Activated CD4-positive, alpha-beta T cell treated with anti-CD3 and anti-CD28 coated beads, Interleukin-2, Interleukin-6, amounts not matched to agents 100 ng/mL and 50 ng/mL, durations not matched to agents 16 hours and 8 hours (primary cell): ENCODE data around the gene INVS.
"Not testable (repeated sequence)": the region's sequence is repeated elsewhere in the genome, so short reads cannot be mapped to it uniquely, and the experiment has no call there.

Source experiments
- DNase-seq: peaks from one replicate; pipeline ENCODE4 v3.0.0-alpha.2; 2020

INVS gene

DNA sequence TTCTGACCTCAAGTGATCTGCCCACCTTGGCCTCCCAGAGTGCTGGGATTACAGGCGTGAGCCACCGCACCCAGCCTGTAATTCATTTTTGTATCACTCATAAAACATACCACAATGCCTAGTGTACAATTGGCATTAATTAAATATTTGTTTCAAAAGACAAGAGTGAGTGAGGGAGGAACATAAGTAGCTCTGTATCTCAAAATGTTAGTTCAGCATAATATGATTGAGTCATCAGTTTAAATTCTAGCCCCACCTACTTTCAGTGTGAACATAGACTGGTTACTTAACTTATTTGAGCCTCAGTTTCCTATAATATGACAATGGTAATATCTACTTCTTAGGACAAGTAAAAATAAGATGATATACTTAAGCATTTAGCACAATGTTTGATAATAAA, 26.9 kb downstream of the INVS start:
- no peak for DNase-seq

DNA sequence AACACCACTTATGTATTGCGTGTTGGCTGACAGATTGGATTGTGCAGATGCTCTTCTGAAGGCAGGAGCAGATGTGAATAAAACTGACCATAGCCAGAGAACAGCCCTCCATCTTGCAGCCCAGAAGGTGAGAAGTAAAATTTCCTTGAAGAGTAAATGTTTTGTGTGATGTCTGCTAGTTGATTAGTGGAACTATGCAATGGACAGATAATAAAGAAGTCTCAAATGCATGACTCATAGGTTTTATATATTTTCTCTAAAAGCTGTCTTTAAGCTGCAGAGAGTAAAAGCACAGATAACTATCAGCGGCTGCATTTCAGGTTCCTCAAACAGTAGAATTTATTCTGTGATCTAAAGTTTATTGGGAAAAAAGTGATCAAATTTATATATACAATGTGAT, 27.4 kb downstream of the INVS start:
- DNase-seq: no peak

DNA sequence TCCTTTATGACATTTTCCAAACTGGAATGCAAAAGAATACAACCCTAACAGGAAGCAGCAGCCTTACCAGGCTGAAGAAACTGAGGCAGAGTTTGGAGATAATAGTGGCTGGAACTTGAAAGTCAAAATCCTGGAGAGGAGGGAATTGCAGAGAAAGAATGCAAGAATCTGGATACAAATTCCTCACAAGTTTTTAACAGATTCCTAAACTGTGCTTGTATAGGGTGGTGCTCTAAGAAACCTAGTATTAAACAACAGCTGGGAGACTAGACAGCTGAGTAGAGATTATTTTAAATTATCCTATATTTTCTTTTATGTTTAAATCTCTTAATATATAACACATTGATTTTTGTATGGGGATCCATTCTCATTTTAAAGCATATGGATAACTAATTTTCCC, 30.7 kb downstream of the INVS start:
- no peak for DNase-seq

DNA sequence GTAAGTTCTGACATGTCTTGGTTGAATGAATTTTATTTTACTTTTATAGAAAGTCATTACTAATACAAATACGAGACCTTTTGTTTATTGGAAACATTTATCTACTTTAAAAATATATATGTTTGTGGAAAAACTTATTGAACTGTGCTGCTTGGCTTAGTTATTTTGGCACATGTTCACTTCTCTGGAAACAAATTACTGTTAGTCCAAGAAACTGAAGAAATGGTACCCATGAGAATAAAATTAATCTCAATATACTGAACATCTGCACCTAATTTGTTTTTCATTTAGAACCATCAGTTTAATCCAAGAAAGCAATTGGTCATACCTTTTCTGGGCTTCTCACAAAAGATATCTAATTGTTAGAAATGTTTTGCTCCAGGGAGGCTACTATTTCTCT, 32.2 kb downstream of the INVS start:
- DNase-seq: no peak

DNA sequence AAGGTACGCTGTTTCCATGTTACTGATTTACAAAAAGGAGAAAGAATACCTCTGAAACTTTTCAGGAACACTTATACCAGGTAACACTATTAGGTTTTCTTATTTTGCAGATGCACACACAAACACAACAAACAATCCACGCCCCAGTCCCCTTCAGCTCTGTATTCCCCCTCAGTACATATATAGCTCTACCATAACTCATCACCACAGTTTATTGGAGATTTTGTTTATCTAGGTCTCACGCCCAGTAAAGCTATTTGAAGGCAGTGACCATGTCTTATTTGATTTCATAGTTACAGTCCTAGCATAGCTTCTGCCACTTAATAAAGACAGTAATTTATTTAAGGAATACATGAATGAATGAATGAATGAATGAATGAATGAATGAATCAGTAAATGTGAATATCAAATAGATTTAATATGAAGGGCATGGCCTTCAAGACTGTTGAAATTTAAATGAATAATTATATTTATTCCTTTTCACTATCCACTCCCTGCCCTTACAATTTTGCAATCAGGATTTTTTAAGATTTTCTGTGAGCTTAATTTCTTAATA, 32.9 kb downstream of the INVS start:
- DNase-seq: no peak

DNA sequence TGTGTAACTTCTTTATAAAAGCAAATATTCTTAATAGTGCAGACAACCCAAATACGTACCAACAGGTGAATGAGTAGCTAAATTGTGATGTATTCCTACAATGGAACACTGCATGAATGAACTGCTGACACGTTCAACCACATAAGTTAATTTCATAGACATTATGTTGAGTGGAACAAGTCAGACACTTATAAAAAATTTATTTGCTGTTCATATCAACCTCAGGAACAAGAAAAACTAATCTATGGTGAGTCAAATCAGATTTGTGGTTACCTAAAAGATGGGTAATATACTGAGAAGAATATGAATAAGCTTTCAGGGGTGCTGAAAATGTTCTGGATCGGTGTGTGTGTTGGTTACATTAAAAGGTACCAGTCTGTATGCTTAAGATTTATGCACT, 35.7 kb downstream of the INVS start:
- peak; percentile 14 for DNase-seq

DNA sequence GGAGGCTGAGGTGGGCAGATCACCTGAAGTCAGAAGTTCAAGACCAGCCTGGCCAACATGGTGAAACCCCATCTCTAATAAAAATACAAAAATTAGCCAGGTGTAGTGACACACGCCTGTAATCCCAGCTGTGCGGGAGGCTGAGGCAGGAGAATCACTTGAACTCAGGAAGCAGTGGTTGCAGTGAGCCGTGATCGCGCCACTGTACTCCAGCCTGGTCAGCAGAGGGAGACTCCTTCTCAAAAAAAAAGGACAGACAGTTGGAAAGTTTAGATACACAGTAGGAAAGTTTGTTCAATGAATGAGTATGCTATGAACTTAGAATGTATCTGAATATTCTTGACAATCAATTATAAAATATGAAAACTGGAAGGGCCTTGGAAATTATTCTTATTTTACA, 37.8 kb downstream of the INVS start:
- DNase-seq: not testable (repeated sequence)

DNA sequence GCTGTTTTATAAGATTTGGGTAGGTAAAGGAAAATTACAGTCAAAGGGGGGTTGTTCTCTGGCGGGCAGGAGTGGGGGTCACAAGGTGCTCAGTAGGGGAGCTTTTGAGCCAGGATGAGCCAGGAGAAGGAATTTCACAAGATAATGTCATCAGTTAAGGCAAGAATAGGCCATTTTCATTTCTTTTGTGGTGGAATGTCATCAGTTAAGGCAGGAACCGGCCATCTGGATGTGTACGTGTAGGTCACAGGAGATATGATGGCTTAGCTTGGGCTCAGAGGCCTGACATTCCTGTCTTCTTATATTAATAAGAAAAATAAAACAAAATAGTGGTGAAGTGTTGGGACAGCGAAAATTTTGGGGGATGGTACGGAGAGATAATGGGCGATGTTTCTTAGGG, 41.3 kb downstream of the INVS start:
- not testable (repeated sequence) for DNase-seq

DNA sequence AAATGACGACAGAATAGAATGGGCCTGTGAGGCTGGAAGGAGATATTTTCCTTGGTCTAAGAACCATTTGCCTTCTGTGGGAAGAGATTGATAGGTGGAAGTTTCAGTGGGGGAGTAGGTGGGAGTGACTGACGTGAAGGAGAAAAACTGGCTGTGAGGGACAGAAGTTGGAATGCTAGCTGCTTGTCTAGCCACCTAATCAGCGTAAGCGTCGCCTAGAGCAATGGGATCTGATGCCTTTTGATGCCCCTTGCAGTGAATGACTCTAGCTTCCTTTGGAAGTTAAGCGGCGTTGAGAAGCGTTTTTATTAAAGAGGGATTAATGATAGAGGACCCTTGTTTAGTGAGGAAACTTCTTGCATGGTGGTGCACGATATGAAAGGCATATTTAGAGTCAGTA, 42.8 kb downstream of the INVS start:
- DNase-seq: not testable (repeated sequence)

DNA sequence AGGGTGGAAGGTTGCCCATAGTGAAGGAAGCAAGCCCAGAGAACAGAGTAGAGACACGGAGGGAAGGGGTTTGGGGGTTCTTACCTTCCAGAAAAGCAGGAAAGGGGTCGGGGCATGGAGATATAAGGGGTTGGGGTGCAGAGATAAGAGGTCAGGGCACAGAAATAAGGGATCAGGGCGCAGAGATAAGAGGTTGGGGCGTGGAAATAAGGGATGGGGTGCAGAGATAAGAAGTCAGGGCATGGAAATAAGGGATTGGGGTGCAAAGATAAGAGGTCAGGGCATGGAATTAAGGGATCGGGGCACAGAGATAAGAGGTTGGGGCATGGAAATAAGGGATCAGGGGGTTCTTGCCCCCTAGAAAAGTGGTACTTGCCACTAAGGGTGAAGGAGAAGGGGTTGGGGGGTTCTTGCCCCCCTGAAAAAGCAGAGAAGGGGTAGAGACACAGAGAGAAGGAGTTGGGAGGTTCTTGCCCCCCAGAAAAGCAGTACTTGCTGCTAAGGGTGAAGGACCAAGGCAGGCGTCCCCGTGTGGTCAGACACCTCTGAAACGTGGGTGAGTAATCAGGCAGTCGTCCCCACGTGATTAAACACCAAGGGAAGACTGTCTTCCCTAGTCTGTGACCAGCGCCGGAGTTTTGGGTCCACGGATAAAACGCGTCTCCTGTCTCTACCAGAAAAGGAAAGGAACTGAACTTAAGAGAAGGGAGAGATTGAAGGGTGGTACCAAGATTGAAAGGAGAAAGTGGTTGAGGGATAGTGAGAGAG, 46.3 kb downstream of the INVS start:
- DNase-seq: not testable (repeated sequence)

DNA sequence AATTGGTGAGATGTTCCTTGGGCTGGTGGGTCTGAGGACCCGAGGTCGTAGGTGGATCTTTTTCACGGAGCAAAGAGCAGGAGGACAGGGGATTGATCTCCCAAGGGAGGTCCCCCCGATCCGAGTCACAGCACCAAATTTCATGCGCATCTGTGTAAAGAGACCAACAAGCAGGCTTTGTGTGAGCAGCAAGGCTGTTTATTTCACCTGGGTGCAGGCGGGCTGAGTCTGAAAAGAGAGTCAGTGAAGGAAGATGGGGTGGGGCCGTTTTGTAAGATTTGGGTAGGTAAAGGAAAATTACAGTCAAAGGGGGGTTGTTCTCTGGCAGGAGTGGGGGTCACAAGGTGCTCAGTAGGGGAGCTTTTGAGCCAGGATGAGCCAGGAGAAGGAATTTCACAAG, 46.9 kb downstream of the INVS start:
- not testable (repeated sequence) for DNase-seq

DNA sequence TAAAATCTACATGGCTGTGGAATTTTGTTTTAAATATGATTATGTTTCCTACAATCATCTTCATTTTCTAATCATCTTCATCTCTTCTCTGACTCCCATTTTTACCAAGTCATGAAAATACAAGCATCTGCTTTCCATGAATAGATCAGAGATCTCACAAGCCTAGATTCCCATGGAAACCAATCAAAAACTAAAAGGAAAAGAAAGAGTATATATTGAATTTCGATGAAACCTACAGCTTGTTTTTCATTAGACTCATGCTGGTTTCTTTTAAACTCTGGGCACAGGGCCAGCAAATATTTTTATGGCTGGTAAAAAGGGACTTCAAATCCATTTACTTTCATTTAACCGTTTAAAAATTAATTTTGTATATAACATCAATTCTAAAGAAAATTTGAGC, 51.2 kb downstream of the INVS start:
- no peak for DNase-seq

DNA sequence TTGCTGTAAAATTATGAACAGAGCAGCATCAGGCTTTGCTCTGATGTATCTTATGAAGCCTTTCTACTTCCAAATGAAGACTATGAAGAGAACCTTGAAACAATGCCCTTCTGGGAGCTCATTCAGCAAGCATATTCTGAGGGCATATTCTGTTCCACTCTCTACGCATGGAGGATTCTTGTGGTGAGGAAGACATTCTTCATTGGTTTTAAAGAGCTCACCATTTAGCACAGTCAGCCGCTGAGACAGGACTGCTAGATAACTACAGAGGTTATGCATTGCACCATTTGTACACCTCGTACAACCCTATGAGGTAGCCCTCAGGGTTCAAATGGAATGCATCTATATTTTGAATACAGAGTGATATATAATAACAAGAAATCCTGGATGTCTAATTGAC, 61.0 kb downstream of the INVS start:
- no peak for DNase-seq

DNA sequence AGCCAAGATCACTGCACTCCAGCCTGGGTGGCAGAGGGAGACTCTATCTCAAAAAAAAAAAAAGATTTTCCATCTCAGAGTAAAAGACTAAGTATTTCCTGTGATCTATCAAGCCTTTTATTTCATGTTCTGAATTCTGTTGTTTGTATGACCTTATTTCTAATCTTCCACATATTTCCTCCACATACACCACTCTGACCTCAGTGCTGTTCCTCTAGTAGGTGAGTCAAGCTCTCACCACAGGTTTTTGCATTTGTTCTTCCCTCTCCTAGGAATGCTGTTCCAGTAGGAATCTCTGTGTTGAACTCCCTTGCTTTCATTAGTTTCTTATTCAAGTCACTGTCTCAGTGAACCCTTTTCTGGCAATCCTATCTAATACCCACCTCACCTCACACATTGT, 68.1 kb downstream of the INVS start:
- no peak for DNase-seq

DNA sequence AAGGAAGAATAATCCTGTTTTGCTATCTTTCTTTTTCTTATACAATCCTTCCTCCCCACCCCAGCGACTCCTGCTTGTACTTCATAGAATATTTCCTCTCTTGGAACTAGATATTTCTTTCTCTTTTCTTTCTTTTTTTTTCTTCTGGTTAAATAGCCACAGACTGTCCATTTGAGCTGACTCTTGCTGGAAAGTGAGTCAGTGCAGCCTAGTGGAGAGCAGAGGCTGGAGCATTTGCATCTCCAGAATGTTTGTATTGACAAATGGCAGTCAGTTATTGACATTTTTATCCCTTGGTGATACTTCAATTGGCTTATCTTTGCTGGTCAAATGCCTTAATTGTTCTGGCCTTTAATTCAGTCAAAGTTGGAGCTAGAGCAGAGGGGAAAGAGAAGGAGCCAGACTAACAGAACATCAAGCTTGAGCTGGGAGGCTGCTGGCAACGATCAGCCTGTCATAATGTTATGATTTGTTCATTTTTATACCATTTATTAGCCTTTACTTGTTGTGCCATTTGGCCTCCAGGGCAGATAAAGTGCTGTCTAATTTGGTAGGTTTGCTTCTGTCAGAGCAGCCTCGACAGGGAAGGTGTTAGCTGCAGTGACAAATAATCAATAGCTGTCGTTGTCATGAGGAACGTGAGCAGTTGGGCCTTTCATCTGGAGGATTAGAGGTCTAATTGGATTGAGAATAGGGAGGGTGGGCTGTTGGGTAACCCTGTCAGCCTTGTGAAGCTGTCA, 69.0 kb downstream of the INVS start:
- DNase-seq: no peak

DNA sequence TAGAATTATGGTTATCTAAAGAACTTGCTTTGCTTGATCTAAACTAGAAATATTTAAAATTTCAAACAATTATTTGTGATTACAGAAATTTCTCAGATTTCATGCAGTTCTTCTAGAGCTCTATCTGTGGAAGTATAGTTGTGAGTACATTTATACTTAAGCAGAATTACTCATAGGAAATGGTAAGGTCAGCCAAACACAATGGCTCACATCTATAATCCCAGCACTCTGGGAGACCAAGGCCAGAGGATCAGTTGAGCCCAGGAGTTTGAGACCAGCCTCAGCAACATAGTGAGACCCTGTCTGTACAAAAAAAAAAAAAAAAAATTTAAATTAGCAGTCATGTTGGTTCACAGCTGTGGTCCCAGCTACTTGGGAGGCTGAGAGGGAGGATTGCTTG, 71.0 kb downstream of the INVS start:
- no peak for DNase-seq

DNA sequence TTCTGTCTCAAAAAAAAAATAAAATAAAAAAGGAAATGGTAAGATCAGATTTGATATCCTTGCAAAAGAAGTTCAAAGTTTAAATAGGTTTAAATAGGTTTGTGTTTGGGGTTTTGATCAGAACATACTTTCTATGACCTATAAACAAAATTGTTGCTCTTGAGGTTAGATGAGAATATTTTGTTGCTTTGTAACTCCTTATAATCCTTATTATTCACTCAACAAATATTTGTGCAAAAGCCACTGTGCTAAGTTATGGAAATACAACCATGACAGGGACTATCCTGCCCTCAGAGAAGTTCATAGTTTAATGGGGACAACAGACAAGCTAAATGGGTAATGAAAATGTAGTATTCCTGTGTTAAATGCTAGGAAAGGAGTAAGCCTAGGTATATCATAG, 71.5 kb downstream of the INVS start:
- no peak for DNase-seq

DNA sequence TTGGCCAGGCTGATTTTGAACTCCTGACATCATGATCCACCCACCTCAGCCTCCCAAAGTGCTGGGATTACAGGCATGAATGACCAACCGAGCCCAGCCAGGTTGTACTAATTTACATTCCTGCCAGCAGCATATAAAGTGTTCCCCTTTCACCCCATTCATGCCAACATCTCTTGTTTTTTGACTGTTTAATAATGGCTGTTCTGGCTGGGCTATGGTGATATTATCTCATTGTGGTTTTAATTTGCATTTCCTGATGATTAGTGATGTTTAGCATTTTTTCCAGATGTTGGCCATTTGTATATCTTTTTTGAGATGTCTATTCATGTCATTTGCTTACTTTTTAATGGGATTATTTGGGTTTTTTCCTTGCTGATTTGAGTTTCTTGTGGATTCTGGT, 87.3 kb downstream of the INVS start:
- no peak for DNase-seq

DNA sequence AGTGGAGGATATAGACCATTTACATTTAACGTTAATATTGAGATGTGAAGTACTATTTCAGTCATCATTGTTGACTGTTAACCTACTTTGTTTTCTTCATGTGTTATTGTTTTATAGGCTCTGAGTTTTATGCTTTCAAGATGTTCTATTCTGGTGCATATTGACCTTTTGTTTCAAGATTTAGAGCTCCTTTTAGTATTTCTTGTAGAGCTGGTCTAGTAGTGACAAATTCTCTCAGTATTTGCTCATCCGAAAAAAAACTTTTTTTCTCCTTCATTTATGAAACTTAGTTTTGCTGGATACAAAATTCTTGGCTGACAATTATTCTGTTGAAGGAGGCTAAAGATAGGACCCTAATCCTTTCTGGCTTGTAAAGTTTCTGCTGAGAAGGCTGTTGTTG, 91.3 kb downstream of the INVS start:
- no peak for DNase-seq

DNA sequence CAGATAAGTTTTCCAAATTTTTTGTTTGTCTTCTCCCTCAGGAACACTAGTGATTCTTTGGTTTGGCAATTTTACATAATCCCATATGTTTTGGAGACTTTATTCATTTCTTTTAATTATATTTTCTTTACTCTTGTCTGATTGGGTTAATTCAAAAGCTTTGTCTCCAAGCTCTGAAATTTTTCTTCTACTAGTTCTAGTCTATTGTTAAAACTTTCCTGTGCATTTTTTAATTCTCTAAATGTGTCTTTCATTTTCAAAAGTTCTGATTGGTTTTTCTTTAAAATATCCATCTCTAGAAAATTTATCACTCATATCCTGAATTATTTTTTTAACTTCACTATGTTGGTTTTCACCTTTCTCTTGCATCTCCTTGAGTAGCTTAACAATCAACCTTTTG, 92.2 kb downstream of the INVS start:
- DNase-seq: no peak

DNA sequence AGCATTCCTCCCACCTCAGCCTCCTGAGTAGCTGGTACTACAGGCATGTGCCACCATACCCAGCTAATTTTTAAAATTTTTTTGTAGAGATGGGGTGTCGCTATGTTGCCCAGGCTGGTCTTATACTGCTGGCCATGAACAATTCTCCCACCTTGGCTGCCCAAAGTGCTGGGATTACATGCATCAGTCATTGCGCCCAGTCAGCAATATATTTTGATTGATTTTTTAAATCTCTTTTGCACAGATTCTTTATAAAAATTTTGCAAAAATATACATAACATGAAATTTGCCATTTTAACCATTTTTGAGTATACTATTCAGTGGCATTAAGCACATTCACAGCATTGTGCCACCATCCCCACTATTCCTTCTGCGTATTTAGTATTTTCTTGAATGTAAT, 94.0 kb downstream of the INVS start:
- DNase-seq: no peak

DNA sequence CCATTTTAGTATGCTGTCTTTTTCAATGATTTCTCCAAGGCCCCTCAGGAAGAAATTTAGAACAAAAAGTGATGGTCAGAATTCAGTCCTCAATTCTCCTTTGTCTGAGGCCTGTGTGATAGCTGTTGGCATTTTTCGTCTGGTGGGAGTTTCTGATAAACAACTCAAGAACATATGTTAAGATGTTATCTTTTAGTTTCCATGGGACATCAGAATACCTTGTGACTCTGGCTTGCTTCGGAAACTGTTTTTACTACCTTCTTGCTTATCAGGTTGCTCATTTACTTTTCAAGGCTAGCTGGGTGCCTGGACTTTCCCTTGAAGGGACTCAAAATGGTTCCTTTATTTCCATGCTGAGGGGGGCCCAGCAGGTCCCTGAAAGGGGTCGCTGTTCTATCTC, 97.2 kb downstream of the INVS start:
- no peak for DNase-seq

DNA sequence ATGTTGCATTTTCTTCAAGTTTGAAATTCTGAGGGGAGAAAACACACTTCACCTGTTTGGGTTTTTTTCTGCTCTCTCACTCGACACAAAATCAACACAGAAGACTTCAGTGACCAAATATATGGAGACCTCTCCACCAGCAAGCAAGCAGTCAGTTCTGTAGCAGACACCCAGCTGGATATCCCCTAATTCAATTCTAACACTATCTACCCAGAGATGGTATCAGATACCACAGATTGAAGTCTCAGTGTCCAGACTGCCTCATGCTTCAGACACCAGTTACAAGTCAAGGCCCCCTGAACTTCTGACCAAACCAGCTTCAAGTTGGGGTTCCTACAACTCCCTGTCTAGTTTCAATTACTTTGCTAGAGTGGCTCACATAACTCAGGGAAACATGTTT, 97.8 kb downstream of the INVS start:
- DNase-seq: no peak

DNA sequence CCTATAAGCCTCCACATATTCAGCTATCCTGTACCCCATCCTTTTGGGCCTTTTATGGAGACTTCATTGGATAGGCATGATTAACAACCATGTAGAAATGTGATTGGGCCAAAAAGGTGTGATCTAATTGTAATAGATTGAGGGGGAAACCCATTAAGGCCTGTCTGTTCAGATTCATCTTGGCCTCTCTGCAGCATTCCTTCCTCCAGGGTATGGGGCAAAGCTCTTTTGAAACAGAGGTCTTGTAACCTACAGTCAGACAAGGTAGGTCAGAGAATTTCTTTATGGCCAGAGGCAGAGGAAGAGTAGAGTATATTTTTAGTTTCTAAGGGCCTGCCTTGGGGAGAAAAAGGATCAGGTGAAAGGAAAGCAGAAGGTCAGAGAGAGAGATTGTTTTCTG, 98.5 kb downstream of the INVS start:
- no peak for DNase-seq

DNA sequence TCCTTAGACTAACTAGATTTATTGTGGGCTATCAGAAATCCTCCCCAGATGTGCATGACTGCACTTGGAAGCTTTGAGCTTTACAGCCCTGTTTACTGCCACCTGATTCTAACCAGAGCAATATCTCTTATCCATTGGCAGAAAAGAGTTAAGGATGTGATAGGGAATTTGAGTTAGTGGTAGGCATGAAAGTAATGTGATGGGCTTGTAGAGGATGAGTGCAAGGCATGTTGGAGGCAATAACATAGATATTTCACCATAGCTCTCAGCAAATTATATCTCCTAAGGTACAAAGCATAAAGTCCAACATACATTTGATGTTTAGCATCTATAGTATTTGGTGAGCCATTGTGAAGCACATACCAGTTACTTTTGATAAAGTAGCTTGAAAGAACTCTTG, 103.8 kb downstream of the INVS start:
- no peak for DNase-seq
